CD4-positive, alpha-beta T cell (primary cell): ENCODE data around the gene KSR2. TPM values are rescaled to one million over a fixed set of nuclear protein-coding genes. Genes with fewer than 3 reads are reported as not detected.

Experiments
- ATAC-seq: fragments of 200-7000 bp; cut with Tn5 transposase; one replicate; pipeline ENCODE4 v1.10.0; 2022; ENCODE audit warnings: mild to moderate bottlenecking; ENCODE audit not compliant: poor library complexity
- CTCF ChIA-PET: fragments of 350-600 bp; sonication (Branson Sonifier 250); formaldehyde crosslinking; loops from one replicate; lab custom pipeline; 2021; ENCODE audit warnings: antibody characterized with exemption, inconsistent platforms; lab: Charles Lee
- POLR2A ChIA-PET: fragments of 350-600 bp; sonication (Branson Sonifier 250); formaldehyde crosslinking; loops from one replicate; lab custom pipeline; 2021; ENCODE audit warnings: antibody characterized with exemption, inconsistent platforms; lab: Charles Lee
- DNase-seq, 14 experiments: peaks; one replicate each; pipeline ENCODE4 v3.0.0-alpha.2; 2013 to 2020; ENCODE audit warnings: mixed read lengths in 2 of 14
- H3K27ac ChIP-seq, 2 donors: one replicate each; pipeline versions ENCODE4 v1.5.1 to v1.7.0; 2013; ENCODE audit warnings: low read length in 2 of 2, low read depth in 1 of 2, mild to moderate bottlenecking in 1 of 2
- H3K27me3 ChIP-seq, 2 experiments: 1 replicate in 1 of 2; 2 replicates in 1 of 2; pipeline versions ENCODE4 v1.6.1 to v1.7.0; 2013; ENCODE audit warnings: low read length in 2 of 2, control low read depth in 1 of 2, mild to moderate bottlenecking in 1 of 2, moderate library complexity in 1 of 2; ENCODE audit not compliant: insufficient read depth in 2 of 2, control insufficient read depth in 1 of 2
- H3K36me3 ChIP-seq: one replicate; pipeline ENCODE4 v1.6.1; 2013; ENCODE audit warnings: low read length, control low read depth; ENCODE audit not compliant: insufficient read depth
- H3K4me1 ChIP-seq: one replicate; pipeline ENCODE4 v1.6.1; 2013; ENCODE audit warnings: low read length, control low read depth; ENCODE audit not compliant: insufficient read depth
- H3K4me3 ChIP-seq: one replicate; pipeline ENCODE4 v1.5.1; 2013; ENCODE audit warnings: mild to moderate bottlenecking, low read length, moderate library complexity
- H3K9me3 ChIP-seq, 2 experiments: 1 replicate in 1 of 2; 2 replicates in 1 of 2; pipeline versions ENCODE4 v1.6.1 to v1.7.0; 2013; ENCODE audit warnings: low read length in 2 of 2, mild to moderate bottlenecking in 2 of 2, control low read depth in 1 of 2, moderate library complexity in 1 of 2; ENCODE audit not compliant: control insufficient read depth in 1 of 2, insufficient read depth in 1 of 2
- H3K27ac Mint-ChIP-seq: one replicate; pipeline ENCODE4 v1.8.0; 2020; ENCODE audit warnings: mixed read lengths
- H3K27me3 Mint-ChIP-seq: one replicate; pipeline ENCODE4 v1.8.0; 2021; ENCODE audit warnings: mixed read lengths
- H3K36me3 Mint-ChIP-seq: one replicate; pipeline ENCODE4 v1.8.0; 2021; ENCODE audit warnings: low read depth, mixed read lengths
- H3K4me1 Mint-ChIP-seq: one replicate; pipeline ENCODE4 v1.8.0; 2021; ENCODE audit warnings: low read depth, mixed read lengths
- H3K4me3 Mint-ChIP-seq: one replicate; pipeline ENCODE4 v1.8.0; 2020; ENCODE audit warnings: mild to moderate bottlenecking, mixed read lengths
- H3K9me3 Mint-ChIP-seq: one replicate; pipeline ENCODE4 v1.8.0; 2020; ENCODE audit warnings: mixed read lengths
- CTCF ChIP-seq: fragments of 200-600 bp; IDR thresholded peaks from one replicate; pipeline ENCODE4 v1.8.0; 2022; ENCODE audit warnings: antibody characterized with exemption, mild to moderate bottlenecking
- intact Hi-C, 2 experiments: fragments of 100-400 bp; cut with DNase I in 1 of 2; cut with micrococcal nuclease in 1 of 2; formaldehyde crosslinking; loops; one replicate each; pipeline versions ENCODE4 v1.15.1 to v1.9.0; 2023 to 2025; cut with DNase I, micrococcal nuclease
- total RNA-seq, 174 experiments: library from RNA in 2 of 174; stranded (reverse) in 2 of 174; gene quantifications; one replicate each; pipeline ENCODE4 v1.2.3 and lab custom pipeline; 2021 to 2026

Gene KSR2
- total RNA-seq, 2 experiments from 2014 or later, result 0.05 to 0.17 TPM

- H3K4me3 ChIP-seq, result no peak overlapping the region
- intact Hi-C loops, result no loop called here
- H3K4me3 Mint-ChIP-seq, result no peak overlapping the region
Measured at GRCh38 chr12:117607778-117608177, 361.0 kb downstream of the KSR2 start.

GRCh38 chr12:117606945-117607344 lies 361.8 kb downstream of the KSR2 start:
- TF ChIP-seq CTCF, result no peak
- H3K36me3 ChIP-seq, result no peaks in the 10 kb centered on the region
- H3K4me3 ChIP-seq, result no peak overlapping the region
- POLR2A ChIA-PET, result no interaction called here
- Mint-ChIP-seq H3K36me3 (no peaks in the 10 kb centered on the region), H3K4me3 (no peak overlapping the region), H3K27ac (no peak overlapping the region), H3K9me3 (peaks cover 4% of the 10 kb centered on the region), H3K27me3 (peaks cover 9% of the 10 kb centered on the region), H3K4me1 (no peaks in the 10 kb centered on the region)
- H3K27ac ChIP-seq, result no peak overlapping the region
- H3K9me3 ChIP-seq, result peaks cover 0 to 14% of the 10 kb centered on the region in 2 experiments
- DNase-seq (no peak), ATAC-seq (no peak)
- intact Hi-C loops, result no loop called here
- CTCF ChIA-PET, result no interaction called here
- no peaks in the 10 kb centered on the region for H3K4me1 ChIP-seq
- H3K27me3 ChIP-seq, result peaks cover 4 to 5% of the 10 kb centered on the region in 2 experiments

More at GRCh38 chr12:117607778-117608177, 361.0 kb downstream of the KSR2 start:
- no peak for TF ChIP-seq CTCF
- Mint-ChIP-seq H3K9me3 (peaks cover 4% of the 10 kb centered on the region), H3K27ac (no peak overlapping the region), H3K36me3 (no peaks in the 10 kb centered on the region), H3K27me3 (peaks cover 9% of the 10 kb centered on the region), H3K4me1 (no peaks in the 10 kb centered on the region)
- Histone ChIP-seq H3K27ac (no peak overlapping the region), H3K27me3 (peaks cover 4 to 5% of the 10 kb centered on the region in 2 experiments), H3K4me1 (no peaks in the 10 kb centered on the region), H3K36me3 (no peaks in the 10 kb centered on the region), H3K9me3 (peaks cover 0 to 14% of the 10 kb centered on the region in 2 experiments)
- ChIA-PET CTCF (no interaction called here), POLR2A (no interaction called here)
- DNase-seq (no peak), ATAC-seq (no peak)

GRCh38 chr12:117606024-117606423 lies 362.8 kb downstream of the KSR2 start:
- CTCF ChIA-PET, result no interaction called here
- H3K27ac ChIP-seq, result no peak overlapping the region
- no peaks in the 10 kb centered on the region for H3K9me3 Mint-ChIP-seq
- H3K27me3 ChIP-seq, result peaks cover 4 to 5% of the 10 kb centered on the region in 2 experiments
- no peak for DNase-seq
- H3K36me3 ChIP-seq, result no peaks in the 10 kb centered on the region
- H3K4me1 ChIP-seq, result no peaks in the 10 kb centered on the region
- H3K9me3 ChIP-seq, result peaks cover 0 to 14% of the 10 kb centered on the region in 2 experiments
- no peaks in the 10 kb centered on the region for H3K4me1 Mint-ChIP-seq
- no peak overlapping the region for H3K4me3 ChIP-seq
- peaks cover 9% of the 10 kb centered on the region for H3K27me3 Mint-ChIP-seq
- no peaks in the 10 kb centered on the region for H3K36me3 Mint-ChIP-seq
- POLR2A ChIA-PET, result no interaction called here
- intact Hi-C loops, result no loop called here
- H3K4me3 Mint-ChIP-seq, result no peak overlapping the region
- no peak for TF ChIP-seq CTCF
- no peak for ATAC-seq
- no peak overlapping the region for H3K27ac Mint-ChIP-seq
